Keratinocyte (primary cell): Measurements from ENCODE around the gene TAP1.

Experiments used
- CTCF ChIP-seq, 3 experiments: IDR thresholded peaks in 1 of 3; conservative IDR thresholded peaks in 1 of 3; optimal IDR thresholded peaks in 1 of 3; 2 replicates in 2 of 3; 3 replicates in 1 of 3; pipeline versions ENCODE3 to v1.5.1; 2011; ENCODE audit warnings: low read length in 3 of 3, mild to moderate bottlenecking in 3 of 3, moderate library complexity in 2 of 3, control low read depth in 1 of 3, inconsistent platforms in 1 of 3; ENCODE audit not compliant: insufficient read depth in 2 of 3; ENCODE audit errors: extremely low read depth in 1 of 3
- EZH2 ChIP-seq: IDR thresholded peaks from one replicate; pipeline ENCODE4 v1.6.1; 2012; ENCODE audit warnings: inconsistent platforms, mild to moderate bottlenecking, low read length, moderate library complexity

- no peak for TF ChIP-seq EZH2
- no peak for TF ChIP-seq CTCF (optimal IDR thresholded peaks at IDR 0.05 in 1 of 3, IDR thresholded peaks at IDR 0.05 in 1 of 3, conservative IDR thresholded peaks at IDR 0.05 in 1 of 3; ENCODE audit: extremely low read depth in 1 of 3, insufficient read depth in 2 of 3, low read length in 3 of 3)
Measured at GRCh38 chr6:32843331-32843978, 10.0 kb downstream of the TAP1 start.
